NCI-H748 (cell line): ENCODE results near the gene APP.

Experiments used
- DNase-seq: peaks from one replicate; lab custom pipeline; 2025; ENCODE audit not compliant: unreplicated experiment; lab: John Stamatoyannopoulos, UW

APP gene

GRCh38 chr21:26130249-26130881 lies 40.2 kb downstream of the APP start:
- DNase-seq: no peak

DNA sequence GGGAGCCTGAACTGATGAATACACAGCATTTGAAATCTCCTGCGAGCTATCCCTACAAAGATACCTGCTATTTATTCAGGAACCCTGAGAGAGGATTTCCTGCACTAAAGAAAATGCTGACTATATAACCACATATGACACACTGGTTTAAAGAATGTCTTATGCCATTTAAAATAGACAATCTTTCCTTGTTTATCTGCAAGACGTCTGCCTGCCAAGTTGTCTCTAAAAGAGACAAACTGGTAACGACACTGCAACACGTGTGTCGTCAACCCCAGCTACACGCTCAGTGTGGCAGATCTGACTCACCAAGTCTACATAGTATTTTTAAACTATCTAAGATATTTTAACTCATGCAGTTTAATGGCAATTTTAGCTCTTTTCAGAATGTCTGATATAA lies 42.7 kb downstream of the APP start:
- DNase-seq: no peak

DNA sequence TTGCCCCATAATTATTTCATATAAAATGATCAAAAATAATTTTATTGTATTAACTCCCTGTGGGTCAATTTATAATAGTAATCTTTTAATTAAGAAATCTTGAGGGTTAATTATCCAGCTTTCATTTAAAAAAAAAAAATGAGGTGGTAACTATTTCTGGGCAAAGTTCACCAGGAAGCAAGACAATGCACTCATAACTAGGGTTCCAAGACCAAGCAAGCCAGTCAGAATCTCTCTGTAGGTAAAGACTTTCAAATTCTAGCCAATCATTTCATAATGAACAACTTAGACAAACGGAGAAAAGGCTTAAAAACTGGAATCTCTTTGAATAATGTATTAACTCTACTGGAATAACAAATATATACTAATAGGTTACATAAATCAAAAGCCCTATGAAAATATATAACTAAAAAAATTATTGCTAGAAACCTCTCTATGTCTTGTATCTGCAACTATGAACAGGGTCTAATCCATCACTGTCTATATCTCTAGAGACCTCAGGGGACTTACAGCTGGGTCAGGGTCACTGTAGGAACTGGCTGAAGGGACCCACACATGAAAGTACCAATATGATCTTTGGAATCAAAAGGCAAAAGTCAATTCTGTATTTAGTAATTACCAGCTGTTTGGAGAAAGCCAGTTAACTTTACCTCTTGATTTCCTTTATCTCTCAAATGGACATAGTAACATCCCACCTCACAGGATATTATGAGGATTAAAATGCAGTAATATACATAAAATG lies 43.3 kb downstream of the APP start:
- no peak for DNase-seq

GRCh38 chr21:26126168-26126553 lies 44.4 kb downstream of the APP start:
- DNase-seq: no peak

GRCh38 chr21:26125433-26126167 lies 45.0 kb downstream of the APP start:
- peak; percentile 7 for DNase-seq

DNA sequence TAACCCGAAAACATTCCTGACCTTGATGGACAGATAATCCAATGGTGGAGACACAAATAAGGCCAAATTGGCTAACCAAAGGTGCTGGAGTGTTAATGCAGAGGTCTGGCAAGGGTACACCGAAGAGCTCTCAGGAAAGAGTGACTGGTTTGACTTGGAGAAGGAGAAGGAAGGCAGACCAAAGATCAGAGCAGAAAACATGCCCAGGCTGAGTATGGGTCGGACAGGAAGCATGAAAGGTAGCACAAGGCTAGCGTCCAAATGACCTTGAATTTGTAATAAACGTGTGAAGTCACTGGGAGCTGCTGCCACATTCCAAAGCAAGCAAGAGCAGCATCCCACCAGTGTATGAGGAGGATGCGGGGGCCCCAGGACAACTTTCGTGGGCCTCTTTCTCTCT lies 45.7 kb downstream of the APP start:
- no peak for DNase-seq

- peak; percentile 53 for DNase-seq
Measured at GRCh38 chr21:26124421-26124833, 46.1 kb downstream of the APP start.

DNA sequence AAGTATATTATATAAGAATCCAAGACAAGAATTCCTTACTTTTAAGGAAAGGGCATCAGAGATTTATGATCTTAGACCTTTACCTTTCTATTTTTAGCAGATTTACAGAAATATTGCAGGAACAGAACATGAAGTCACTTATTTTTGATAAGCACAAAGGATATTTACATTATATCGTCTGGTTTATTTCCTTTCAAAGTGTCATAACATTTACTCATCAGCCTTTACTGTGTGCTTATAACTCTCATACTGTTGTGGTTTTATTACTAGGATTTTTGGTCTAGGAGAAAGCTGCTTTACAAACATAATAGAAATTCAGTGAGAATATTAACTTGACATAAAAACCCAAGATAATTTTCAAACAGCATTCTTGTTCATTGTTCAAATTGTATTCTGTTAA lies 47.6 kb downstream of the APP start:
- DNase-seq: no peak

GRCh38 chr21:26120828-26121227 lies 49.7 kb downstream of the APP start:
- no peak for DNase-seq

GRCh38 chr21:26119906-26120305 lies 50.7 kb downstream of the APP start:
- DNase-seq: no peak

DNA sequence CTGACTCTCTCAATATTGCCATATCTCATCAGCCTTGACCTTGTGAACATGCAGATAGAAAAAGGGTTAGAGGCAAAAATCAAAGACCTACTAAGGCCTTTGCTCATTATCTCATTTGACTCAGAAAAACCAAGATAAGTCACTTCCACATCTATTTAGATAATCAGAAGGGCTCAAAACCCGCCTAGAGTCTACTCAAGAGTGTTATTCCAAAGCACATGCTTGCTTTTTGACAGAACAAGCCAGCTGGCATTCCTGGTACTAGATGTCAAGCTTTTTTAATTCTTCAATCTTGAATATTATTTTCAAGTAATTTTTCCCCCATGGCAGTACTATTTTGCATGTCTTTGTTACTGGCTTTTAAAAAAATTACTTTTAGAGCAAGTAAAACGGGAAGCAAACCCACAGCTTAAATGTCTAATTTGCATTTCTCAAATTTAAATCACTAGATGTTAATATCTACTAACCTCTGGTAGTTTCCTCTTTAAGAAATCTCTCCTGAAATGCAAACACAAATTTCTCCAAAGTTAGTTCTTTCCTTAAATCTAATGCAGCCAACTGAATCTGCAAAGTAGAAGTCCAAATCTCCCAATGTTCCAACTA lies 51.5 kb downstream of the APP start:
- DNase-seq: no peak

- no peak for DNase-seq
Measured at GRCh38 chr21:26117972-26118367, 52.6 kb downstream of the APP start.

- peak; percentile 55 for DNase-seq
Measured at GRCh38 chr21:26117324-26117971, 53.1 kb downstream of the APP start.

DNA sequence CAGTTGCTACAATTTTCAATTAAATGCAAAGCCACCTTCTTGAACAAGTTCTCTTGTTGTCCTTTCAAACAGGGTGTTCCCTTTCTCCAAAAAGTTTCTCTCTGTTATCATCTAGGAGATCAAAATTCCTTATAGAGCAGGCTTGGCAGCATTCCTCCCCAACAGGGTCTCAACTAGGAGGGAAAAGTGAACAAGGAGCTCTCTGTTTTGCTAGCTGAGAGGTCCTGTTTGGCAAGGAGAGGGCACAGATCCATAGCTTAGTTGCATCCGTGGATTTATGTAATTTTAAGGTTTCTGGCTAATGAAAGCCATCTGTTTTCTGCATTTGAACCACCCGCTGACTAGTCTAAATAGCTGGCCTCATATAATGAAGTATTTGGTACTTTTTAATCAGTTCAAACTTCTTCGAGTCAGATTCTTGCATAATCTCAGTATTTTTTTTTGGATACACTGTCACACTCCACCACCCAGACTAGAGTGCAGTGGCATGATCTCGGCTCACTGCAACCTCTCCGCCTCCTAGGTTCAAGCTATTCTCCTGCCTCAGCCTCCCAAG lies 54.0 kb downstream of the APP start:
- peak; percentile 48 for DNase-seq

DNA sequence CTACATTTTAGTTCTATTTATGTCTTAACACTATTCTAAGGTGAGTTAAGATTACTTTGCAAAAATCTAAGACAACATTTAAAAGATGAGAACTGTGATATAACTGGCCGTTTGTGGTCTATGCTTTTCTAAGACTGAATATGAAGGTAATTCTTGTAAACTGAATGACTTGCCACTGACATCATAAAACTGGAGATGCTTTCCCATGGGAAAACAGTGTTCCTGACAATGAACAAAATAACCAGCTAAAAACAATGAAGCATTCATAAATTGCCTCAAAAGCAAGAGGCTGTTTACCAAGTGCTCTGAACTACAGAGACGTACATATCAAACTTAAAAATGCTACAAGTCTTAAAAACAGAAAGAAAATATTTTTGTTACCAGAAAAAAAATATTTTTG lies 54.7 kb downstream of the APP start:
- peak; percentile 26 for DNase-seq

DNA sequence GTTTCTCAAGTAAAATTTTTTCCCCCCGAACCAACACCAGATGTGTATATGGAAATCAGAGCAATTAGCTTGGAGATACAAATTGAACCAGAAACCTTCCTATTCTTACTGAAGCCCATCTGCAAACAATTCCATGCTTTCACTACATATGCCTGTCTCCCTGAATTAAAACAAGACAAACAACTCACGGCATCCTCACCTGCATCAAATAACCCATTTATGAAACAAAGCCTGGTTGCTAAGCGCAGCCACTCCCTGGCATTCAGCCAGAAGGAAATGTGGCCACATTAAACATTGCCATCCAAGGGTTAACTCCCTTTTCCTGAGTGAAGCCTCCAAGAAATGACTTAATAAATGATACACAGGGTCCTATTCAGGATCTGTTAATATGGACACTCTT lies 55.3 kb downstream of the APP start:
- peak; percentile 98 for DNase-seq

- DNase-seq: no peak
Measured at GRCh38 chr21:26112975-26113374, 57.6 kb downstream of the APP start.

DNA sequence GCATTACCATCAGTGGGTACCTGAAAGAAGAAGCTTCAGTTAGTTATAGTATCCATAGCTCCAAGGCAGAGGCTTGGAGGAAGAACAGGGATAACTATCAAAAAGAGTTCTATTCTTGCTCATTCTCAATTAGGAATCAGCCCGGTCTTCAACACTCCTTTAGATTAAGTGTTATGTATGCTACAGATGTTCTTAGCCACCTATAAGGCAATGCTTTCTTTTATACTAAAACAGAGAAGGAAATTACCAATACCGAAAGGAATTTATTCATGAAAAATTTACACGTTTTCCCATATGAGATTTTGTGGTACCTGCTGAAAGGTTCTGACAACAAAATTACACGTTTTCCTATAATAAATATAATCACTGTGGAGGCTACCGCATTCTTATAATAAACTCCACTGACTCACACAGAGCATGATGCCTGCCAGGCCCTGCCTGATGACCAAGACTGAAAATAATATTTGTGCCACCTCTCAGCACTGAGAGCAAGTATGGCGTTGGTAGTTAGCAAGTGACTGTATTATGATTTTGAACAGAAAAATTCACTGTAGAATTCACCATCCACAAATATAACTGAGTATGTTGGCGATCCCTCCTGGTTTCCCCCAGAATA lies 58.3 kb downstream of the APP start:
- DNase-seq: no peak

DNA sequence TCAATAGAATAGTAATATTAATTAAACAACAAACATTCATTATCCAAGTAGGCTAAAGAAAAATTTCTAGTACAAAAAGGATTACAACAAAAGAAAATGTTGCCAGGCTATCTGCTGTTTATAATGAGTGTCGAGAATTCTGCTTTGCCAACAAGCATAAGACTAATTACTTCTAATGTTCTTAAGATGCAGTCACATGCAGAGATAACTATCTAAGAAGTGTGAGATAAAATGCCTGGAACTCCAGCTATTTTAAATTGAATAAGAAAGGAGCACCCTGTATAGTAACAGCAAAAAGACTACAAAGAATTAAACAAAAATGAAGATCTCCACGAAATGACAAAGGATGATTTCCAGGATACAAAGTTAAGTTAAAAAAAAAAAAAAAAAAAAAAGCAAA lies 59.9 kb downstream of the APP start:
- DNase-seq: no peak

DNA sequence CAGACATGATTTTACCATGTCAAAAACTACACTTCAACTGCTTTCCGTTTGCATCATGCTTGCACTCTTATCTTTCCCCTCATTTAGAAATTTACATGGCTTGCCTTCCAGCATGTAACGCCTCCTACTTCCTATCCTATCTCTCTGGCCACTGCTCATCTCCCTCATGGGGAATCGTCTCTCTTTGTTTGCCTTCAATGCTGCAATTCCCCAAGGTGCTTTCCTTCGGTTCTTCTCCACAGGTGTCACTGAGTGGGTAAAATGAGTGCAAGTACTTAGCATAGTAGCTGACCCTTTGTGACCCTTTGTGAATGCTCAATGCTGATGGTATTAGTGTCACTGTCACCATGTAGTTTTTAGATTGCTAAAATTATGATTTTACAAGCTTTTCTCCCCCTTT lies 63.1 kb downstream of the APP start:
- no peak for DNase-seq

- DNase-seq: no peak
Measured at GRCh38 chr21:26106562-26106961, 64.0 kb downstream of the APP start.
